CD4-positive, alpha-beta T cell treated with Interleukin-2 at 100 ng/mL for 4 hours (primary cell): ENCODE measurements around the gene ADAM10.

Experiments
- DNase-seq: peaks from one replicate; pipeline ENCODE4 v3.0.0-alpha.2; 2020; ENCODE audit warnings: low spot score

Gene ADAM10

GRCh38 chr15:58755350-58755749, 5.8 kb upstream of the ADAM10 start:
- DNase-seq: no peak

DNA sequence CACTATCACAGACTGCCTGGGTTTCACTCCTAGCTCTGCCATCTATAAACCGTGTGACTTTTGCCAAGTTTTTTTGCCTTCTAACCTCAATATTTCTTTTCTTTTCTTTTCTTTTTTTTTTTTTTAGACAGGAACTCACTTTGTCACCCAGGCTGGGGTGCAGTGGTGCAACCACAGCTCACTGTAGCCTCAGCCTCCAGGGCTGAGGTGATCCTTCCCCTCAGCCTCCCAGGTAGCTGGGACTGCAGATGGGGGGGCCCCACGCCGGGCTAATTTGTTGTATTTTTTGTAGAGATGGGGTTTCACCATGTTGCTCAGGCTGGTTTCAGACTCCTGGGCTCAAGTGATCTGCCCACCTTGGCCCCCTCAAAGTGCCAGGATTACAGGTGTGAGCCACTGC, 3.2 kb upstream of the ADAM10 start:
- DNase-seq: no peak

DNA sequence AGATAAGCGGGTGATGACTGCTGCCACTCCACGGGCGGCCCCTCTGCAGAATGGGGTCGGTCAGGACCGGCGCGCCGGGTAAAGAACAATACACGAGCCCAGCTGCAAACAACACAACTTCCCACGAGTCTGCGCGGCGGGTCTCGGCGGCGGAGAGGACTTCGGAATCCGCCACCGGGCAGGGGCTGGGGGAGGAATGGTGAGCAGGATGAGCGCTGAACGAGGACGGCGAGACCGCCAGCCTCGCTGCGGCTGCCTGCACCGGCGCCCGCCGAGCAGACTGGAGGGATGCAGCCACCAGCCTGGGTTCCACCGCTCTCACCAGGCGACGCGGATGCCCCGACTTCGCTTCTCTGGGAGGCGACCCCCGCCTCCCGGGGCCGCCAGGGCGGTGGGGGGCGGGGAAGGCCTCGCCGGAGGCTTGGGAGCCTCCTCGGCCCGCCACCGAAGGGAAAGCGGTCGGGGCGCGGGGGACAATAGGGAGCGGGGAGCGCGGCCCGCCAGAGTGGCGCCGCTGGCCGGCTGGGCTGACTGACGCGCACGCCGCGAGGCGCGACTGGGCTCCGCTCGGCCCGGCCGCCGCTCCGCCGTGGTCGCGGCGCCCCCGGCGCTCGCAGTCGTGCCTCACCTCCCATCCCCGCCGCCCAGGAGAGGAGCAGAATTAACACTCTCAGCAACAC, 515 bp downstream of the ADAM10 start:
- peak; percentile 28 for DNase-seq

GRCh38 chr15:58748040-58748851, 1.3 kb downstream of the ADAM10 start:
- peak; percentile 42 for DNase-seq

DNA sequence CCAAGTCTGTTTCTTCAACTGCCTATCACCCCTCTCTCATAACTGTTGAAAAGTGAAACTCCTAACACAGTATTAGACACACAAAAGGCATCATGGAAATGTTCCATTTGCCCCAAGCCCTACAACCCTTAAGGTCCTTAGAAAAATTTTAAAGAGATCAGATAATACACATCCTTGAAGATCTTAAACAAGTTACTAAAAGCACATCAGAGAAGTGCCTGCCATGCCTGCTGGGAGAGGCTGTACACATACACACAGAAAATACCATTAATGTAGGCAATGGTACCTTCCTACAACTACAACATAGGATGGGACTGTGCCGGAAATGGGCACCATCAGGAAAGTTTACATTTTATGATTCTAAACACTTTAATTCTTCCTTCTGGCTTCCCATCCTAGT, 3.3 kb downstream of the ADAM10 start:
- DNase-seq: no peak

GRCh38 chr15:58742819-58743502, 6.5 kb downstream of the ADAM10 start:
- no peak for DNase-seq

GRCh38 chr15:58742022-58742813, 7.3 kb downstream of the ADAM10 start:
- no peak for DNase-seq

GRCh38 chr15:58741032-58741431, 8.5 kb downstream of the ADAM10 start:
- DNase-seq: no peak

- no peak for DNase-seq
Measured at GRCh38 chr15:58740436-58740835, 9.1 kb downstream of the ADAM10 start.

GRCh38 chr15:58738046-58738707, 11.3 kb downstream of the ADAM10 start:
- peak; percentile 27 for DNase-seq

GRCh38 chr15:58737298-58737697, 12.2 kb downstream of the ADAM10 start:
- no peak for DNase-seq

DNA sequence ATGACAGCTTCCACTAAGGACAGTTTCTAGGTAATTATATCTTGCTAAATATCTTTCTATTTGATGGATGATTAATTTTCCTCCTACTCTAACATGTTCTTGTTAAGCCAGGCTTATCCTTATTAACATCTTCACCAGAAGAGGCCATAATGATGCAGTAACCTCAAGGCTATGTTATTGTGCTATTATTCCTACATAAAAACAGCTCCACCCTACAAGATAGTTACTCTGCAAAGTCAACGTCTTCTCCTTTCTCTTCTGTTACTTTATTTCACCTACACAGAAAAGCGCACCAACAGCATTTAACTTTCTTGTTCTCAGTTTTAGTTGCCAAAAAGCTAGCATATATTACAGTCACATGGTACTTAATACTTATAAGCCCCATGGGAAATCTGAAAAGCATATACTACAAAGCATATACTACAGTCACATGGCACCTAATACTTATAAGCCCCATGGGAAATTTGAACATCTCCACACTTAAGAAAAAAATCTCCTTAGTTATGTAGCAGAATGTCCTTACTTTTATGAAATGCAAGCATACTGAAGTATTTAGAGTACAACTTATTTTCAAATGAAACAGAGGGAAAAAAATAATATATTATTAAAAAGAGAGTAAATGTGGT, 13.4 kb downstream of the ADAM10 start:
- no peak for DNase-seq

DNA sequence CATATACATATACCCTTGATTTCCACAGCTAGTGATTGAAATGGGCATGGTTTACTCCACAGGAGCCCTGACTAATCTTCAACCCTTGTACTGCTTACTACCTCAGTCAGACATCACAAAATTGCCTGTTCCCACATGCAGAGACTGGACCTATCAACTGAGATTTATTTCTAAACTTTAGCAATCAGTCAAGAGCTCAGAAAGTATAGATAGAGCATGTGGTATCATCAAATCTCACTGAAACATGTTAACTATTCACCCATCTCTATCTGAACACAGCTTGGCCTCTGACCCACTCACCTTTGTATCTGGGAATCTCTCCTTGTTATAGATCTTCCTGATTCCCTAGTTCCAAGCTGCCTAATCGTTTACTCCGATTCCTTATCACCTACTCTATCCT, 14.6 kb downstream of the ADAM10 start:
- DNase-seq: no peak

DNA sequence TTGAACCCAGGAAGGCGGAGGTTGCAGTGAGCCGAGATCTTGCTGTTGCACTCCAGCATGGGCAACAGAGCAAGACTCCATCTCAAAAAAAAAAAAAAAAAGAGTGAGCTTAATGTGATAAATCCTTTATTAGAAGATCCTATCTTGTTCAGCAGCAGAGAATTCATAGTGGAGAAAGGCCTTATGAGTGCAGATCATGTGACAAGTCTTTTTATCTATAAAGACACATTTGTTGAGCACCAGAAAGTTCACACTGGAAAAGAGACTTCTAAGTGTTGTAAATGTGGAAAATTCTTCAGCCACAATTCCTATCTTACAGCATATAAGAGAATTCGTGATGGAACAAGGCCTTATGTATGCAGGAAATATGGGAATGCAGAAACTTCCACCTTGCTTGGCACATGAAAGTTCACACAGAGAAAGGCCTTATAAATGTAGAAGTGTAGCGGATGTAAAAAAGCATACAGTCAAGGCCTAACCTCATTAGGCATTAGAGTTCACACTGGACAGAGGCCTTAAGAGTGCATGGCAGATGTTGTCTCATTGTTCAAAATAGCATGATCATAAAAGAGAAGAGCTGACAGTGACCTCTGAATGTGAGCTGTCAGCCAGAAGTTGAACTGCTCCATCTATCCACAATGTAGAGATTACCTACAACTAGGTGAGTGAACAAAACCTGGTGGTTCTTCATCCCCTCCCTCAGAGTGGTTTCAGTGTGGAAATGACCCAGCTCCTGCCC, 16.7 kb downstream of the ADAM10 start:
- DNase-seq: no peak

GRCh38 chr15:58731756-58732535, 17.6 kb downstream of the ADAM10 start:
- peak; percentile 16 for DNase-seq

- DNase-seq: no peak
Measured at GRCh38 chr15:58726867-58727266, 22.6 kb downstream of the ADAM10 start.

- DNase-seq: no peak
Measured at GRCh38 chr15:58724466-58724865, 25.0 kb downstream of the ADAM10 start.

- no peak for DNase-seq
Measured at GRCh38 chr15:58717357-58717756, 32.1 kb downstream of the ADAM10 start.

DNA sequence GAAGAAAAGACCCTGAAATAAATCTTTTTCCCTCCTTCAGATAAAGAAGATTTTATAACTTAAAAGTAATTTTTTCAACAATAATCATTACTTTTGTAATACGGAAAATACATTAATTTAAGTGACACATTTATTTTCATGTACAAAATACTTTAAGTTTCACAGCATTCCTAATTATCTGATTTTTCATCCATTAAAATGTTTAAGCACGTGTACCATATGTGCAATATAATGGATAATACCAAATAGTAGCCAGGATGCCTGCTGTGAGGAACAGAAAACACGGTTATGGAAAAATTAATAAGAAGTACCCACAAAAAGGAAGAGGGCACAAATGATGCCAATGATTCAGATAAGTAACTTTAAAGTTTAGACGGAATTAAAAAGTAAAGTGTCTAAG, 33.5 kb downstream of the ADAM10 start:
- DNase-seq: no peak
